ENCODE measurements around the gene TMEM59. TPM values are rescaled to one million over a fixed set of nuclear protein-coding genes. Genes with fewer than 3 reads are reported as not detected.

TMEM59 gene
- polyA plus RNA-seq, 1 donor (not counting 4 experiments of a cell fraction or from before 2014, with no cell fraction given) = 342 TPM

GRCh38 chr1:54045496-54045895 is 7.5 kb downstream of the TMEM59 start:
- dilution Hi-C loops (cut with MboI; ENCODE audit: extremely low pct_ligation_motif_present, low sequenced_read_pairs) = no loop called here
- no peak overlapping the region for H3K9ac ChIP-seq (ENCODE audit: control insufficient read depth, extremely low read depth, insufficient read depth, low read length)
- no peaks in the 10 kb centered on the region for H4K20me1 ChIP-seq (ENCODE audit: control insufficient read depth, extremely low read depth, insufficient read depth, low read length)
- no peaks in the 10 kb centered on the region for H3K9me1 ChIP-seq (ENCODE audit: control insufficient read depth, extremely low read depth, insufficient read depth, low read length)
- peaks cover 0 to 4% of the 10 kb centered on the region in 2 experiments for H3K36me3 ChIP-seq (ENCODE audit: control insufficient read depth in 2 of 2, extremely low read depth in 1 of 2, insufficient read depth in 2 of 2, low read length in 2 of 2)
- no peaks in the 10 kb centered on the region for H3K9me3 ChIP-seq (ENCODE audit: control insufficient read depth, low read depth, low read length)
- peaks cover 35% of the 10 kb centered on the region for H3K79me2 ChIP-seq (ENCODE audit: control insufficient read depth, insufficient read depth, low read length)
- H3K4me2 ChIP-seq (ENCODE audit: control insufficient read depth, extremely low read depth, insufficient read depth, low read depth, low read length) = no peak overlapping the region
- TF ChIP-seq EZH2 (IDR thresholded peaks at IDR 0.05; ENCODE audit: low read length) (no peak), CTCF (optimal IDR thresholded peaks at IDR 0.05 in 1 of 3, IDR thresholded peaks at IDR 0.05 in 1 of 3, conservative IDR thresholded peaks at IDR 0.05 in 1 of 3; ENCODE audit: extremely low read depth in 1 of 3, insufficient read depth in 2 of 3, low read length in 3 of 3) (no peak)
- H3K4me1 ChIP-seq (ENCODE audit: control insufficient read depth, extremely low read depth, insufficient read depth, low read length) = peaks cover 3% of the 10 kb centered on the region
- FAIRE-seq (no peak), DNase-seq (ENCODE audit: low read depth, low spot score) (no peak)
- H2AFZ ChIP-seq (ENCODE audit: control insufficient read depth, low read length) = no peak overlapping the region
- H3K27me3 ChIP-seq (ENCODE audit: control insufficient read depth, extremely low read depth, insufficient read depth, low read length) = no peaks in the 10 kb centered on the region
- H3K4me3 ChIP-seq (ENCODE audit: control insufficient read depth in 2 of 3, extremely low read depth in 1 of 3, insufficient read depth in 2 of 3, low read depth in 1 of 3, low read length in 3 of 3) = no peak overlapping the region
- no peak overlapping the region for H3K27ac ChIP-seq (ENCODE audit: control insufficient read depth, insufficient read depth, low read length)

GRCh38 chr1:54041806-54042205 is 11.2 kb downstream of the TMEM59 start:
- dilution Hi-C loops (cut with MboI; ENCODE audit: extremely low pct_ligation_motif_present, low sequenced_read_pairs) = no loop called here
- no peak overlapping the region for H3K4me3 ChIP-seq (ENCODE audit: control insufficient read depth in 2 of 3, extremely low read depth in 1 of 3, insufficient read depth in 2 of 3, low read depth in 1 of 3, low read length in 3 of 3)
- H3K9me3 ChIP-seq (ENCODE audit: control insufficient read depth, low read depth, low read length) = no peaks in the 10 kb centered on the region
- H3K9ac ChIP-seq (ENCODE audit: control insufficient read depth, extremely low read depth, insufficient read depth, low read length) = no peak overlapping the region
- no peaks in the 10 kb centered on the region for H4K20me1 ChIP-seq (ENCODE audit: control insufficient read depth, extremely low read depth, insufficient read depth, low read length)
- H3K4me1 ChIP-seq (ENCODE audit: control insufficient read depth, extremely low read depth, insufficient read depth, low read length) = no peaks in the 10 kb centered on the region
- no peaks in the 10 kb centered on the region for H3K9me1 ChIP-seq (ENCODE audit: control insufficient read depth, extremely low read depth, insufficient read depth, low read length)
- no peak for DNase-seq (ENCODE audit: low read depth, low spot score)
- H3K36me3 ChIP-seq (ENCODE audit: control insufficient read depth in 2 of 2, extremely low read depth in 1 of 2, insufficient read depth in 2 of 2, low read length in 2 of 2) = peaks cover 0 to 7% of the 10 kb centered on the region in 2 experiments
- H3K27me3 ChIP-seq (ENCODE audit: control insufficient read depth, extremely low read depth, insufficient read depth, low read length) = no peaks in the 10 kb centered on the region
- H3K27ac ChIP-seq (ENCODE audit: control insufficient read depth, insufficient read depth, low read length) = no peak overlapping the region
- TF ChIP-seq EZH2 (IDR thresholded peaks at IDR 0.05; ENCODE audit: low read length) = no peak
- no peak for TF ChIP-seq CTCF (optimal IDR thresholded peaks at IDR 0.05 in 1 of 3, IDR thresholded peaks at IDR 0.05 in 1 of 3, conservative IDR thresholded peaks at IDR 0.05 in 1 of 3; ENCODE audit: extremely low read depth in 1 of 3, insufficient read depth in 2 of 3, low read length in 3 of 3)
- peaks cover 2% of the 10 kb centered on the region for H3K79me2 ChIP-seq (ENCODE audit: control insufficient read depth, insufficient read depth, low read length)
- FAIRE-seq = no peak
- H2AFZ ChIP-seq (ENCODE audit: control insufficient read depth, low read length) = no peak overlapping the region
- H3K4me2 ChIP-seq (ENCODE audit: control insufficient read depth, extremely low read depth, insufficient read depth, low read depth, low read length) = no peak overlapping the region

Measured in keratinocyte (primary cell).